Measurements from ENCODE around the gene MT1A. TPM values are rescaled to one million over a fixed set of nuclear protein-coding genes. Genes with fewer than 3 reads are reported as not detected.

The MT1A gene
- total and polyA plus RNA-seq, 2 of the 8 experiments (the other 6 are each of a cell fraction or from before 2014, with no cell fraction given), result not detected

GRCh38 chr16:56618138-56618537 lies 20.3 kb upstream of the MT1A start:
- Histone ChIP-seq H2BK5ac (ENCODE audit: low read depth, low read length) (no peak overlapping the region), H2AK5ac (ENCODE audit: low read depth, low read length) (0 out of 2 replicates have a peak overlapping the region, but pooled peaks have one; percentile 9), H3K4me3 (ENCODE audit: extremely low read depth in 1 of 4, insufficient read depth in 2 of 4, low read depth in 3 of 4, low read length in 4 of 4) (peak overlapping the region in 1 of 4 experiments; percentile 25; a peak in 1 of 8 replicates), H3K27me3 (replicated peaks in 1 of 4; ENCODE audit: control insufficient read depth in 3 of 4, extremely low read depth in 1 of 4, insufficient read depth in 3 of 4, low read length in 3 of 4) (peaks cover 35 to 76% (median 68%) of the 10 kb centered on the region in 4 experiments), H3K18ac (ENCODE audit: extremely low read depth, low read length) (no peak overlapping the region), H3K4ac (replicated peaks; ENCODE audit: insufficient read length, low read depth, low read length) (no peak overlapping the region), H2BK20ac (ENCODE audit: low read length) (no peak overlapping the region), H4K20me1 (replicated peaks in 1 of 2; ENCODE audit: control insufficient read depth in 1 of 2, insufficient read depth in 2 of 2, low read length in 2 of 2) (peaks cover 2 to 6% of the 10 kb centered on the region in 2 experiments), H3K4me2 (ENCODE audit: insufficient read depth in 1 of 2, low read depth in 2 of 2, low read length in 2 of 2) (peak overlapping the region; percentile 8 to 88; a peak in 2 of 4 replicates), H3K9me3 (ENCODE audit: insufficient read depth in 2 of 2, low read depth in 1 of 2, low read length in 1 of 2) (no peaks in the 10 kb centered on the region), H4K91ac (replicated peaks; ENCODE audit: insufficient read length, low read length) (no peak overlapping the region), H3K9ac (replicated peaks in 1 of 4; ENCODE audit: extremely low read depth in 1 of 4, low read depth in 3 of 4, low read length in 3 of 4) (no peak overlapping the region), H3K79me2 (ENCODE audit: control insufficient read depth in 1 of 2, insufficient read depth in 2 of 2, low read length in 2 of 2) (no peaks in the 10 kb centered on the region), H2BK12ac (ENCODE audit: low read depth, low read length) (no peak overlapping the region), H2BK120ac (replicated peaks; ENCODE audit: low read depth, low read length) (no peak overlapping the region), H4K8ac (ENCODE audit: extremely low read depth, insufficient read depth, low read length) (no peak overlapping the region), H3K27ac (ENCODE audit: low read depth, low read length) (no peak overlapping the region), H3K36me3 (ENCODE audit: control insufficient read depth in 2 of 4, insufficient read depth in 4 of 4, low read length in 3 of 4) (no peaks in the 10 kb centered on the region), H2AFZ (ENCODE audit: low read length) (no peak overlapping the region), H4K5ac (ENCODE audit: insufficient read length, low read depth, low read length) (no peak overlapping the region), H3K23ac (ENCODE audit: insufficient read length) (no peak overlapping the region), H3K4me1 (replicated peaks in 1 of 4; ENCODE audit: control insufficient read depth in 3 of 4, insufficient read depth in 4 of 4, low read length in 3 of 4) (peaks cover 0 to 18% (median 12%) of the 10 kb centered on the region in 4 experiments; a peak in 6 of 7 replicates), H3K79me1 (ENCODE audit: low read depth, low read length) (no peaks in the 10 kb centered on the region), H2BK15ac (ENCODE audit: low read length) (no peak overlapping the region), H3K23me2 (ENCODE audit: low read depth, low read length) (peaks cover 5% of the 10 kb centered on the region; the same call in 1 of the 2 replicates), H3K56ac (replicated peaks; ENCODE audit: insufficient read length, low read depth, low read length) (no peak overlapping the region), H3K14ac (ENCODE audit: insufficient read length) (no peak overlapping the region)
- FAIRE-seq, result no peak
- TF ChIP-seq CTBP2 (IDR thresholded peaks at IDR 0.05; ENCODE audit: borderline replicate concordance, insufficient read depth, insufficient read length, low read length) (peak; percentile 71), SP1 (IDR thresholded peaks at IDR 0.05; ENCODE audit: low read depth, low read length) (peak; percentile 49; the same call in 1 of the 2 replicates), KDM1A (IDR thresholded peaks at IDR 0.05; ENCODE audit: borderline replicate concordance, low read length) (no peak)
- ChIA-PET CTCF (ENCODE audit: partially characterized antibody) (interaction anchor here (1.5 to 3.2 kb wide), 9 partner anchors 11 to 60 kb away, joined by 4 to 12 read pairs (median 6); partner anchors contain the start of genes MT1G and MT1M), POLR2A (ENCODE audit: partially characterized antibody) (interaction anchor here (0.6 to 3.9 kb wide), 10 partner anchors 8 to 84 kb away, joined by 3 to 31 read pairs (median 4); partner anchors contain the start of genes MT1E and MT2A)
- 7% methylated on average over 6 of the region's 6 CpGs; no CpG with 5 or more reads in 1 of the 2 experiments for WGBS, 2 experiments (ENCODE audit: extremely low coverage in 1 of 2, insufficient coverage in 1 of 2, insufficient read length in 1 of 2, insufficient replicate concordance in 2 of 2, low coverage in 1 of 2, low lambda C conversion rate in 2 of 2, missing lambda C conversion rate in 1 of 2)
- DNase-seq (ENCODE audit: low read depth in 1 of 2, low spot score in 2 of 2), result no peak

All from H1 (cell line).